Transverse colon (tissue), 4 donors: ENCODE measurements around the gene KCNH1. TPM values are rescaled to one million over a fixed set of nuclear protein-coding genes. Genes with fewer than 3 reads are reported as not detected.

Experiments used
- DNase-seq: peaks from one replicate; pipeline ENCODE4 v3.0.0-alpha.2; 2019
- H3K27ac ChIP-seq, 4 donors: fragments of 200-600 bp; sonication (generic); 2 replicates each; pipeline ENCODE4 v1.5.1; 2016 to 2018; ENCODE audit warnings: inconsistent platforms in 4 of 4
- H3K27me3 ChIP-seq: fragments of 200-600 bp; sonication (generic); 2 replicates; pipeline ENCODE4 v1.5.1; 2017; ENCODE audit warnings: inconsistent platforms
- H3K36me3 ChIP-seq, 4 donors: fragments of 200-600 bp; sonication (generic); 2 replicates each; pipeline ENCODE4 v1.5.1; 2017 to 2019; ENCODE audit warnings: inconsistent platforms in 4 of 4
- H3K4me1 ChIP-seq, 4 donors: fragments of 200-600 bp; sonication (generic); 2 replicates each; pipeline ENCODE4 v1.5.1; 2017 to 2020; ENCODE audit warnings: inconsistent platforms in 4 of 4
- H3K4me3 ChIP-seq, 4 donors: fragments of 200-600 bp; sonication (generic); 1 replicate in 1 of 4; 2 replicates in 3 of 4; pipeline versions ENCODE4 v1.5.1 to v1.6.1; 2017 to 2019; ENCODE audit warnings: inconsistent platforms in 4 of 4
- H3K9me3 ChIP-seq, 2 donors: fragments of 200-600 bp; sonication (generic); 2 replicates each; pipeline ENCODE4 v1.5.1; 2017 to 2019; ENCODE audit warnings: inconsistent platforms in 2 of 2
- CTCF ChIP-seq, 5 experiments: fragments of 200-600 bp in 3 of 5; fragments of 450-650 bp in 2 of 5; sonication (generic) in 3 of 5; IDR thresholded peaks; 1 replicate in 2 of 5; 2 replicates in 3 of 5; pipeline ENCODE4 v1.5.1; 2016 to 2017; ENCODE audit warnings: antibody characterized with exemption in 5 of 5, inconsistent platforms in 3 of 5, mild to moderate bottlenecking in 2 of 5, moderate library complexity in 1 of 5
- EP300 ChIP-seq: sonication (generic); formaldehyde crosslinking; IDR thresholded peaks from one replicate; pipeline ENCODE4 v1.6.1; 2017; ENCODE audit warnings: antibody characterized with exemption, low read depth
- POLR2A ChIP-seq: fragments of 450-650 bp; IDR thresholded peaks from one replicate; pipeline ENCODE4 v1.6.1; 2016; ENCODE audit warnings: antibody characterized with exemption, mild to moderate bottlenecking, moderate library complexity
- POLR2AphosphoS5 ChIP-seq, 3 donors: sonication (generic); formaldehyde crosslinking; IDR thresholded peaks; one replicate each; pipeline ENCODE4 v1.6.1; 2016; ENCODE audit warnings: antibody characterized with exemption in 3 of 3
- WGBS, 2 donors: methylation state at CpG; one replicate each; pipeline ENCODE4 v1.1.5; 2018; ENCODE audit warnings: low coverage in 1 of 2; 5-methylcytosine and 5-hydroxymethylcytosine counted together
- in situ Hi-C, 4 donors: fragments of 200-750 bp; cut with MboI; loops; one replicate each; pipeline versions ENCODE4 v1.15.0 to v1.15.1; 2017; ENCODE audit warnings: low sequenced_read_pairs in 3 of 4, low pct_ligation_motif_present in 1 of 4, low pct_unique_long_range_greater_than_20kb in 1 of 4
- intact Hi-C: fragments of 100-400 bp; cut with DNase I; formaldehyde crosslinking; loops from one replicate; pipeline ENCODE4 v1.15.1; 2023; ENCODE audit warnings: low total_unique reads
- total RNA-seq, 4 donors: library from RNA; depleted of rRNA; stranded (reverse); fragments of >200 nt; gene quantifications; one replicate each; pipeline ENCODE4 v1.1.0, GENCODE V29; 2016

Gene KCNH1
- total RNA-seq, 4 donors from 2014 or later: 0.55 to 9.4 (median 2.2) TPM

- DNase-seq: no peak
- 55 to 90% methylated on average over 1 of the region's 1 CpG for WGBS, 2 donors
Measured at GRCh38 chr1:210750468-210750867, 383.5 kb downstream of the KCNH1 start.

GRCh38 chr1:210748796-210749195, 385.2 kb downstream of the KCNH1 start:
- Histone ChIP-seq H3K4me3 (no peak overlapping the region), H3K9me3 (no peaks in the 10 kb centered on the region), H3K27ac (no peak overlapping the region), H3K36me3 (no peaks in the 10 kb centered on the region), H3K4me1 (no peaks in the 10 kb centered on the region), H3K27me3 (no peaks in the 10 kb centered on the region)
- in situ Hi-C loops (no loop called here), intact Hi-C loops (no loop called here)
- no peak for DNase-seq
- 71 to 72% methylated on average over 2 to 3 of the region's 3 CpGs for WGBS, 2 donors
- no peak for TF ChIP-seq EP300
- no peak for TF ChIP-seq POLR2A
- TF ChIP-seq CTCF (IDR thresholded peaks at IDR 0.05): no peak
- TF ChIP-seq POLR2AphosphoS5 (IDR thresholded peaks at IDR 0.05): no peak

More at GRCh38 chr1:210750468-210750867, 383.5 kb downstream of the KCNH1 start:
- no peak overlapping the region for H3K27ac ChIP-seq
- H3K36me3 ChIP-seq: no peaks in the 10 kb centered on the region
- no peaks in the 10 kb centered on the region for H3K4me1 ChIP-seq
- in situ Hi-C loops (no loop called here), intact Hi-C loops (no loop called here)
- no peak overlapping the region for H3K4me3 ChIP-seq
- TF ChIP-seq POLR2A: no peak
- no peak for TF ChIP-seq POLR2AphosphoS5 (IDR thresholded peaks at IDR 0.05)
- no peak for TF ChIP-seq EP300
- no peak for TF ChIP-seq CTCF (IDR thresholded peaks at IDR 0.05)
- no peaks in the 10 kb centered on the region for H3K9me3 ChIP-seq
- H3K27me3 ChIP-seq: no peaks in the 10 kb centered on the region

GRCh38 chr1:210747890-210748289, 386.1 kb downstream of the KCNH1 start:
- 66 to 68% methylated on average over 3 to 6 of the region's 6 CpGs for WGBS, 2 donors
- no peak for DNase-seq
- Histone ChIP-seq H3K27ac (no peak overlapping the region), H3K4me1 (no peaks in the 10 kb centered on the region), H3K9me3 (no peaks in the 10 kb centered on the region), H3K36me3 (no peaks in the 10 kb centered on the region), H3K27me3 (no peaks in the 10 kb centered on the region), H3K4me3 (no peak overlapping the region)
- in situ Hi-C loops (no loop called here), intact Hi-C loops (no loop called here)
- TF ChIP-seq EP300 (no peak), POLR2A (no peak), CTCF (IDR thresholded peaks at IDR 0.05) (no peak), POLR2AphosphoS5 (IDR thresholded peaks at IDR 0.05) (no peak)

GRCh38 chr1:210747112-210747511, 386.8 kb downstream of the KCNH1 start:
- H3K27me3 ChIP-seq: no peaks in the 10 kb centered on the region
- no peaks in the 10 kb centered on the region for H3K36me3 ChIP-seq
- no peak for DNase-seq
- WGBS, 2 donors: 71 to 82% methylated on average over 3 of the region's 3 CpGs
- no peak overlapping the region for H3K4me3 ChIP-seq
- intact Hi-C loops: no loop called here
- H3K27ac ChIP-seq: no peak overlapping the region
- in situ Hi-C loops: no loop called here
- TF ChIP-seq CTCF (IDR thresholded peaks at IDR 0.05) (no peak), POLR2AphosphoS5 (IDR thresholded peaks at IDR 0.05) (no peak), POLR2A (no peak), EP300 (no peak)
- no peaks in the 10 kb centered on the region for H3K9me3 ChIP-seq
- no peaks in the 10 kb centered on the region for H3K4me1 ChIP-seq
